Bronchial epithelial cell (primary cell): ENCODE measurements around the gene UNC79. TPM values are rescaled to one million over a fixed set of nuclear protein-coding genes. Genes with fewer than 3 reads are reported as not detected.

ENCODE experiments used
- DNase-seq: peaks from one replicate; pipeline ENCODE4 v3.0.0-alpha.2; 2010; ENCODE audit warnings: low read depth
- FAIRE-seq: peaks from 2 replicates; lab custom pipeline; 2011; peaks lifted over from hg19 to GRCh38; lab: Jason Lieb, UNC
- H3K27me3 ChIP-seq: 2 replicates; pipeline ENCODE4 v1.5.1; 2011; ENCODE audit warnings: low read length; ENCODE audit not compliant: control insufficient read depth, insufficient read depth
- H3K36me3 ChIP-seq: 2 replicates; pipeline ENCODE4 v1.5.1; 2011; ENCODE audit warnings: low read length; ENCODE audit not compliant: control insufficient read depth, insufficient read depth
- H3K4me3 ChIP-seq: 2 replicates; pipeline ENCODE4 v1.5.1; 2011; ENCODE audit warnings: mild to moderate bottlenecking, low read depth, low read length, control low read depth
- total RNA-seq: library from RNA; depleted of rRNA; stranded (reverse); fragments of >200 nt; gene quantifications from 2 replicates; pipeline ENCODE4 v1.2.1, GENCODE V29; 2014
- TF ChIP-seq, protein P1 (sequence below): IDR thresholded peaks from 2 replicates; pipeline ENCODE4 v1.5.1; 2011; ENCODE audit warnings: mild to moderate bottlenecking, moderate library complexity, low read length, control low read depth, inconsistent platforms; ENCODE audit not compliant: insufficient read depth, severe bottlenecking

The UNC79 gene
- total RNA-seq, 1 donor from 2014 or later: under 0.01 TPM

DNA sequence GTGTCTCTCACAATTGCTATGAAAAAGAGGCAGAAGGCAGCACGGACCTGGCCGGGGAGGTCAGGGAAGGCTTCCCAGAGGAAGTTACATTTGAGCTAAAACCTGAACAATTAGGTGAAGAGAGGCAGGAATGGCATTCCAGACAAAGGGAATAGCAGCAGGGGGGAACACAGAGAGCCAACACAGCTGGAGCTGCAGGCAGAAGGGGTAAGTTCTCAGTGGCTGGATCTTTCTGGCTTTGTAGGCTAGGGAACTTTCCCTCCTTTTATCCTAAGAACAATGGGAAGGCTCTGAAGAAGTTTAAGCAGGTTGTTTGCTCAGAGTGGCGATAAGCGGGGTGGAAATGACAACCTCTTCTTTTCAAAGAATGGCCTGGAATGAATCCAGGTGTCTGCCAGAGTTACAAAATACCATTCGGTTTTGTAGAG, 257.5 kb downstream of the UNC79 start:
- no peak for FAIRE-seq
- no peak overlapping the region for H3K4me3 ChIP-seq
- H3K27me3 ChIP-seq: no peaks in the 10 kb centered on the region
- no peaks in the 10 kb centered on the region for H3K36me3 ChIP-seq
- no peak for DNase-seq
- TF ChIP-seq, protein P1, sequence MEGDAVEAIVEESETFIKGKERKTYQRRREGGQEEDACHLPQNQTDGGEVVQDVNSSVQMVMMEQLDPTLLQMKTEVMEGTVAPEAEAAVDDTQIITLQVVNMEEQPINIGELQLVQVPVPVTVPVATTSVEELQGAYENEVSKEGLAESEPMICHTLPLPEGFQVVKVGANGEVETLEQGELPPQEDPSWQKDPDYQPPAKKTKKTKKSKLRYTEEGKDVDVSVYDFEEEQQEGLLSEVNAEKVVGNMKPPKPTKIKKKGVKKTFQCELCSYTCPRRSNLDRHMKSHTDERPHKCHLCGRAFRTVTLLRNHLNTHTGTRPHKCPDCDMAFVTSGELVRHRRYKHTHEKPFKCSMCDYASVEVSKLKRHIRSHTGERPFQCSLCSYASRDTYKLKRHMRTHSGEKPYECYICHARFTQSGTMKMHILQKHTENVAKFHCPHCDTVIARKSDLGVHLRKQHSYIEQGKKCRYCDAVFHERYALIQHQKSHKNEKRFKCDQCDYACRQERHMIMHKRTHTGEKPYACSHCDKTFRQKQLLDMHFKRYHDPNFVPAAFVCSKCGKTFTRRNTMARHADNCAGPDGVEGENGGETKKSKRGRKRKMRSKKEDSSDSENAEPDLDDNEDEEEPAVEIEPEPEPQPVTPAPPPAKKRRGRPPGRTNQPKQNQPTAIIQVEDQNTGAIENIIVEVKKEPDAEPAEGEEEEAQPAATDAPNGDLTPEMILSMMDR: no peak

DNA sequence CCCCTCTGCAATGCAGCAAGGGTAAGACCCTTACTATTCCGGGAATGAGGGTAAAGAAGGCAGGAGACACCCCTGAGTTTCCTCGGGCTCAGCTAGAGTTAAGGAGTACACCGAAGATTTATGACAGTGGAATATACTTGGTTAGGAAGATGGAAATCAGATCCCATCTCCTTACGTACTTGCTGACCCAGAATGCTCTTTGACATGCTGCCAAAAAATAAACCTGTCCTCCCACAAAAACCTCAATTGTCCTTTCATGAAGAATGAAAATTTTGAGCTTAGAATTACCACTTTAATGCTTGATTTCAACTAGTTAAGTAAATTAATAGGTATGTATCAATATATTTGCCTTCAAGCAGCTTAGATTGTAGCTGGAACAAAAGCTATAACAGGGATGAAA, 258.1 kb downstream of the UNC79 start:
- no peak for DNase-seq
- FAIRE-seq: no peak
- H3K36me3 ChIP-seq: no peaks in the 10 kb centered on the region
- no peak overlapping the region for H3K4me3 ChIP-seq
- TF ChIP-seq, protein P1: no peak
- H3K27me3 ChIP-seq: no peaks in the 10 kb centered on the region

DNA sequence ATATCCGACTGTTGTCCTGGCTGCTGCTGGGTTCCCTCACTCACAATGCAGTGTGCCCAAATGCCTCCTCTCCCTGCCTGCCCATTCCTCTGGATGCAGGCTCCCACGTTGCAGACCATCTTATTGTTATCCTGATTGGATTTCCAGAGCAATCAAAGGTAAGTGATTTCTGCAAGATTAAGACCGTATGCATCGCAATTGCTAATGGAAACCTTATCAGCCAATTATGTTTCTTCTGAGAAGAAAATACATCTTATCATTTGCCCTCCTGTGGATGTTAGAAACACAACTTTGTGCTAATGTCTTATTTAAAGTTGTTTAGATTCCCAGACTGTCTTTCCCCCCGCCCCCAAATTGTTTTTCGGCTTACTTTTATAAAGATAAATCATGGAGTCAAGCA, 259.4 kb downstream of the UNC79 start:
- H3K36me3 ChIP-seq: no peaks in the 10 kb centered on the region
- TF ChIP-seq, protein P1: no peak
- H3K4me3 ChIP-seq: no peak overlapping the region
- H3K27me3 ChIP-seq: no peaks in the 10 kb centered on the region
- no peak for DNase-seq
- no peak for FAIRE-seq

DNA sequence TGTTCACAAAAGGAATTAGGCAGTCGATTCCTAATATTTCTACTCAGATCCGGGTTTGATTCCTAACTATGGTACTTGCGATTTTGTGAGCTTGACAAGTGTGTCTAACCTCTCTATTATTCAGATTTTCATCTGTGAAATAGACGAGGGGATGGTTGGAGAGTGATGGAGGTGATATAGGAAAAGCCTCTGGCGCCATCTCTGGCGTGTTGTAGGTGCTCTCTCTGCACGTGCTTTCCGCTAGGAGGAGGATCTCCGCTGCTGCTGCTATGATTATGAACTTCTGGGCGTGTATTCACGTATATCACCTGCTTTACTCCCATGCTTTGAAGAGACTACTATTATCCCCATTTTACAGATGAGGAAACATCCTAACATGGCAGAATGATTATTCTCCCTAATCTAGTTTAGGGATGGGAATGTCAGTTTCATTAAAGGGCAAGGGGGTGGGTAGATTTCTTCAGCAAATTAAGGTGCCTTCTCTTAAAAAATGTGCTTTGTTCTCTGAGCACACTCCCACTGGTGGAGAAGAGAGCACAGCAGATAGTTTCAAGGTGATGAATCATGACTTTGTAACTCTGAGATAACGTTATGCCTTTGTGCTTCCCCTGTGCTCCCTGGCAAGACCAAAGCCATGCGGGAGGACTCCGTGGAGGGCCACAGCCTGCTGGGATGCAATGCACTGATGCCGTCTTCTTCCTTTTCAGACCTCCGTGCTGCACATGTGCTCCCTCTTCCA, 260.5 kb downstream of the UNC79 start:
- Histone ChIP-seq H3K4me3 (no peak overlapping the region), H3K36me3 (no peaks in the 10 kb centered on the region), H3K27me3 (no peaks in the 10 kb centered on the region)
- TF ChIP-seq, protein P1: no peak
- DNase-seq: no peak
- peak; percentile 75 for FAIRE-seq

DNA sequence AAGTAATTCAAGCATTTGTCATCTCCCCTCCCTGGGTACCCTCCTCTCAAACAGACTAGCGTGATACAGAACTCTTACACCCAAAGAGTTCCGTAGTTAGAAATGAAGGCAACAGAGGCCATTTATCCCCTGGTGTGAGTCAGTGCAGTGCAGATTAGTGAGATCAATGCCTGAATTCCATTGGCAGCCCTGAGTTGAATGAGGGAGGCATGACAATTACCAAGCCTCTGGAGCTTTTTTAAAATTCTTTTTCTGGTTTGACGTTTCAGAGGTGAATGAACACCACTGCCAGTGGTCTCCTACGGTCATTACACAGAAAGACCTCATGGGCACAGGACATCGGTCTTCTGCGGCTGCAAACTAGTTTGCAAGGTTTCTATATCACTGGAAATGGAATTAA, 263.2 kb downstream of the UNC79 start:
- Histone ChIP-seq H3K4me3 (no peak overlapping the region), H3K27me3 (no peaks in the 10 kb centered on the region), H3K36me3 (no peaks in the 10 kb centered on the region)
- TF ChIP-seq, protein P1: no peak
- FAIRE-seq: no peak
- DNase-seq: no peak

DNA sequence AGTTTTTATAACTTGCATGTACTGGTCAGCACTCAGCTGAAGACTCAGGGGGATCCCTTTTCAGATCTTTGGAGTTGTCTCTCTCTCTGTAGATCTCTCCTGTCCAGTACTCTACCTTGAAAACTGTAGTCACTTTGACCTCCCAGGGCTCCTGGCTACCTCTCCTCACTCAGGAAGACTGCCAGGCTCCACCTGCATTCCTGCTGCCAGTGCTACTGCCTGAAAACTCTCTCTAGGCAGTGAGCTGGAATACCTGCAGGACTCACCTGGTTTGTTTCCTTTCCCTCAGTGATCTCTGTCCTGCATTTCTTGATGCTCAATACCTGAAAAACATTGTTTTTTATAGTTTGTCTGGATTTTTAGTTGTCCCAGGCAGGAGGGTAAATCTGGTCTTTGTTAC, 270.2 kb downstream of the UNC79 start:
- TF ChIP-seq, protein P1: no peak
- no peaks in the 10 kb centered on the region for H3K27me3 ChIP-seq
- no peak for FAIRE-seq
- no peaks in the 10 kb centered on the region for H3K36me3 ChIP-seq
- no peak for DNase-seq
- no peak overlapping the region for H3K4me3 ChIP-seq
